ENCODE results near the gene RPL28.

Gene RPL28

GRCh38 chr19:55385724-55386492 lies at the start of gene RPL28:
TSS of gene RPL28 (plus strand) at chr19:55385932. CDS start at chr19:55386358, 426 bp downstream.
- peak; percentile 98 for FAIRE-seq

- no peak for FAIRE-seq
These were observed 49.6 kb upstream of the RPL28 start for GRCh38 chr19:55336101-55336500.

- peak; percentile 100 for FAIRE-seq
These were observed 46.4 kb upstream of the RPL28 start, which contains the start of gene KMT5C for GRCh38 chr19:55339105-55339888. TSS of gene KMT5C (plus strand) at chr19:55339876. CDS start at chr19:55341937, 2,061 bp downstream.

GRCh38 chr19:55339889-55340783 lies 45.6 kb upstream of the RPL28 start:
- FAIRE-seq, result no peak

GRCh38 chr19:55340784-55341147 lies 45.0 kb upstream of the RPL28 start:
- FAIRE-seq, result no peak

GRCh38 chr19:55341171-55341588 lies 44.6 kb upstream of the RPL28 start:
- no peak for FAIRE-seq

GRCh38 chr19:55341595-55342531 lies 43.9 kb upstream of the RPL28 start:
- no peak for FAIRE-seq

GRCh38 chr19:55344444-55344843 lies 41.3 kb upstream of the RPL28 start:
- FAIRE-seq, result no peak

GRCh38 chr19:55345101-55345817 lies 40.5 kb upstream of the RPL28 start:
- FAIRE-seq, result no peak

GRCh38 chr19:55345818-55346724 lies 39.7 kb upstream of the RPL28 start:
- FAIRE-seq, result no peak

GRCh38 chr19:55346725-55347441 lies 38.8 kb upstream of the RPL28 start:
- no peak for FAIRE-seq

- FAIRE-seq, result no peak
These were observed 38.2 kb upstream of the RPL28 start for GRCh38 chr19:55347442-55348009.

GRCh38 chr19:55348317-55349034 lies 37.3 kb upstream of the RPL28 start:
- no peak for FAIRE-seq

- FAIRE-seq, result no peak
These were observed 35.0 kb upstream of the RPL28 start for GRCh38 chr19:55350620-55351315.

GRCh38 chr19:55352040-55352439 lies 33.7 kb upstream of the RPL28 start:
- no peak for FAIRE-seq

- FAIRE-seq, result no peak
These were observed 33.1 kb upstream of the RPL28 start for GRCh38 chr19:55352549-55353145.

- no peak for FAIRE-seq
These were observed 32.4 kb upstream of the RPL28 start for GRCh38 chr19:55353356-55353802.
